ENCODE results near the gene CCDC110.

Gene CCDC110

GRCh38 chr4:185421366-185422124 lies 50.0 kb downstream of the CCDC110 start:
- peak; percentile 47 for DNase-seq (ENCODE audit: low read depth)

GRCh38 chr4:185416955-185417354 lies 54.6 kb downstream of the CCDC110 start:
- no peak for DNase-seq (ENCODE audit: low read depth)

GRCh38 chr4:185412412-185412811 lies 59.1 kb downstream of the CCDC110 start:
- no peak for DNase-seq (ENCODE audit: low read depth)

- no peak for DNase-seq (ENCODE audit: low read depth)
These were observed 59.7 kb downstream of the CCDC110 start for GRCh38 chr4:185411849-185412248.

- no peak for DNase-seq (ENCODE audit: low read depth)
These were observed 63.1 kb downstream of the CCDC110 start for GRCh38 chr4:185408432-185408831.

GRCh38 chr4:185405296-185405999 lies 66.1 kb downstream of the CCDC110 start:
- DNase-seq (ENCODE audit: low read depth) = no peak

GRCh38 chr4:185404031-185404430 lies 67.5 kb downstream of the CCDC110 start:
- DNase-seq (ENCODE audit: low read depth) = no peak

- DNase-seq (ENCODE audit: low read depth) = no peak
These were observed 72.1 kb downstream of the CCDC110 start for GRCh38 chr4:185399466-185399865.

GRCh38 chr4:185398618-185399017 lies 72.9 kb downstream of the CCDC110 start:
- no peak for DNase-seq (ENCODE audit: low read depth)

- DNase-seq (ENCODE audit: low read depth) = no peak
These were observed 74.7 kb downstream of the CCDC110 start, which contains the start of gene ANKRD37 for GRCh38 chr4:185396724-185397385. TSS of gene ANKRD37 (plus strand) at chr4:185396841. CDS start at chr4:185396924, 83 bp downstream.

GRCh38 chr4:185395956-185396723 lies 75.4 kb downstream of the CCDC110 start:
- peak; percentile 81 for DNase-seq (ENCODE audit: low read depth)

GRCh38 chr4:185395238-185395955 lies 76.1 kb downstream of the CCDC110 start, which contains the start of gene LRP2BP:
TSS of gene LRP2BP (minus strand) at chr4:185395924. CDS start at chr4:185378186, 17,738 bp downstream.
- no peak for DNase-seq (ENCODE audit: low read depth)
